ENCODE data around the gene CDC6.

The CDC6 gene

GRCh38 chr17:40331743-40332641 lies 44.3 kb downstream of the CDC6 start:
- Histone ChIP-seq H3K4me1 (ENCODE audit: control extremely low read depth in 1 of 4, control insufficient read depth in 4 of 4, insufficient read depth in 4 of 4, low read length in 3 of 4) (peaks cover 35 to 92% (median 77%) of the 10 kb centered on the region in 4 experiments), H3K9me3 (ENCODE audit: control extremely low read depth in 1 of 5, control insufficient read depth in 4 of 5, insufficient read depth in 2 of 5, low read depth in 1 of 5, low read length in 4 of 5) (no peaks in the 10 kb centered on the region), H3K4me3 (ENCODE audit: control insufficient read depth in 1 of 7, extremely low read depth in 1 of 7, insufficient read depth in 4 of 7, low read depth in 2 of 7, low read length in 6 of 7) (peak overlapping the region in 3 of 7 experiments; percentile 19 to 39 (median 33)), H3K27me3 (replicated peaks in 2 of 5; ENCODE audit: control insufficient read depth in 4 of 5, insufficient read depth in 5 of 5, low read length in 4 of 5) (no peaks in the 10 kb centered on the region), H3K36me3 (ENCODE audit: control insufficient read depth in 4 of 4, insufficient read depth in 4 of 4, low read length in 3 of 4) (peaks cover 0 to 39% (median 9%) of the 10 kb centered on the region in 4 experiments), H3K27ac (ENCODE audit: insufficient read depth in 1 of 2, low read depth in 1 of 2, low read length in 2 of 2, poor library complexity in 1 of 2, severe bottlenecking in 2 of 2) (no peak overlapping the region)
- peak in 1 of 3 donors; percentile 30 for DNase-seq
- ChIA-PET POLR2A (interaction anchor here (1.1 to 3.7 kb wide), 7 partner anchors 10 to 1455 kb away, joined by 3 to 30 read pairs (median 10); no protein-coding TSS in a partner anchor), CTCF (interaction anchor here (1.0 to 50.4 kb wide), 10 partner anchors 11 to 38 kb away, joined by 3 to 1388 read pairs (median 10); partner anchors contain the start of genes GJD3 and RARA)
- 43% methylated on average over 13 of the region's 22 CpGs for WGBS (ENCODE audit: insufficient coverage)

GRCh38 chr17:40333781-40334448 lies 46.2 kb downstream of the CDC6 start:
- Histone ChIP-seq H3K4me3 (ENCODE audit: control insufficient read depth in 1 of 7, extremely low read depth in 1 of 7, insufficient read depth in 4 of 7, low read depth in 2 of 7, low read length in 6 of 7) (no peak overlapping the region), H3K36me3 (ENCODE audit: control insufficient read depth in 4 of 4, insufficient read depth in 4 of 4, low read length in 3 of 4) (peaks cover 0 to 47% (median 9%) of the 10 kb centered on the region in 4 experiments), H3K27me3 (replicated peaks in 2 of 5; ENCODE audit: control insufficient read depth in 4 of 5, insufficient read depth in 5 of 5, low read length in 4 of 5) (no peaks in the 10 kb centered on the region), H3K4me1 (ENCODE audit: control extremely low read depth in 1 of 4, control insufficient read depth in 4 of 4, insufficient read depth in 4 of 4, low read length in 3 of 4) (peaks cover 28 to 92% (median 77%) of the 10 kb centered on the region in 4 experiments), H3K27ac (ENCODE audit: insufficient read depth in 1 of 2, low read depth in 1 of 2, low read length in 2 of 2, poor library complexity in 1 of 2, severe bottlenecking in 2 of 2) (no peak overlapping the region), H3K9me3 (ENCODE audit: control extremely low read depth in 1 of 5, control insufficient read depth in 4 of 5, insufficient read depth in 2 of 5, low read depth in 1 of 5, low read length in 4 of 5) (no peaks in the 10 kb centered on the region)
- ChIA-PET POLR2A (interaction anchor here (0.7 to 3.7 kb wide), 2 partner anchors 12 to 22 kb away, joined by 3 to 30 read pairs; no protein-coding TSS in a partner anchor), CTCF (interaction anchor here (0.7 to 50.4 kb wide), 6 partner anchors 11 to 30 kb away, joined by 3 to 1388 read pairs (median 4); partner anchors contain the start of gene GJD3)
- 73% methylated on average over 4 of the region's 4 CpGs for WGBS (ENCODE audit: insufficient coverage)
- no peak for DNase-seq

- Histone ChIP-seq H3K27me3 (replicated peaks in 2 of 5; ENCODE audit: control insufficient read depth in 4 of 5, insufficient read depth in 5 of 5, low read length in 4 of 5) (no peaks in the 10 kb centered on the region), H3K4me3 (ENCODE audit: control insufficient read depth in 1 of 7, extremely low read depth in 1 of 7, insufficient read depth in 4 of 7, low read depth in 2 of 7, low read length in 6 of 7) (no peak overlapping the region), H3K9me3 (ENCODE audit: control extremely low read depth in 1 of 5, control insufficient read depth in 4 of 5, insufficient read depth in 2 of 5, low read depth in 1 of 5, low read length in 4 of 5) (no peaks in the 10 kb centered on the region), H3K4me1 (ENCODE audit: control extremely low read depth in 1 of 4, control insufficient read depth in 4 of 4, insufficient read depth in 4 of 4, low read length in 3 of 4) (peaks cover 22 to 92% (median 78%) of the 10 kb centered on the region in 4 experiments), H3K36me3 (ENCODE audit: control insufficient read depth in 4 of 4, insufficient read depth in 4 of 4, low read length in 3 of 4) (peaks cover 0 to 50% (median 12%) of the 10 kb centered on the region in 4 experiments), H3K27ac (ENCODE audit: insufficient read depth in 1 of 2, low read depth in 1 of 2, low read length in 2 of 2, poor library complexity in 1 of 2, severe bottlenecking in 2 of 2) (no peak overlapping the region)
- ChIA-PET CTCF (interaction anchor here (0.7 to 50.4 kb wide), 4 partner anchors 12 to 35 kb away, joined by 3 to 1388 read pairs (median 9); partner anchors contain the start of gene GJD3), POLR2A (interaction anchor here (0.9 kb wide), 1 partner anchor 9 kb away, joined by 3 read pairs; no protein-coding TSS in a partner anchor)
- WGBS (ENCODE audit: insufficient coverage), result 94% methylated on average over 7 of the region's 8 CpGs
- DNase-seq, result no peak
Measured at GRCh38 chr17:40335620-40336019, 47.9 kb downstream of the CDC6 start.

- H3K9me3 ChIP-seq (ENCODE audit: control extremely low read depth in 1 of 5, control insufficient read depth in 4 of 5, insufficient read depth in 2 of 5, low read depth in 1 of 5, low read length in 4 of 5), result no peaks in the 10 kb centered on the region
- CTCF ChIA-PET, result interaction anchor here (1.1 to 50.4 kb wide), 4 partner anchors 13 to 30 kb away, joined by 3 to 1388 read pairs (median 9); partner anchors contain the start of gene GJD3
- no peak for DNase-seq
- H3K36me3 ChIP-seq (ENCODE audit: control insufficient read depth in 4 of 4, insufficient read depth in 4 of 4, low read length in 3 of 4), result peaks cover 0 to 34% (median 3%) of the 10 kb centered on the region in 4 experiments
- H3K4me1 ChIP-seq (ENCODE audit: control extremely low read depth in 1 of 4, control insufficient read depth in 4 of 4, insufficient read depth in 4 of 4, low read length in 3 of 4), result peaks cover 24 to 91% (median 72%) of the 10 kb centered on the region in 4 experiments
- POLR2A ChIA-PET, result no interaction called here
- no peaks in the 10 kb centered on the region for H3K27me3 ChIP-seq (replicated peaks in 2 of 5; ENCODE audit: control insufficient read depth in 4 of 5, insufficient read depth in 5 of 5, low read length in 4 of 5)
- no peak overlapping the region for H3K4me3 ChIP-seq (ENCODE audit: control insufficient read depth in 1 of 7, extremely low read depth in 1 of 7, insufficient read depth in 4 of 7, low read depth in 2 of 7, low read length in 6 of 7)
- 79% methylated on average over 2 of the region's 8 CpGs for WGBS (ENCODE audit: insufficient coverage)
- H3K27ac ChIP-seq (ENCODE audit: insufficient read depth in 1 of 2, low read depth in 1 of 2, low read length in 2 of 2, poor library complexity in 1 of 2, severe bottlenecking in 2 of 2), result no peak overlapping the region
Measured at GRCh38 chr17:40337351-40337750, 49.7 kb downstream of the CDC6 start.

- no peaks in the 10 kb centered on the region for H3K27me3 ChIP-seq (replicated peaks in 2 of 5; ENCODE audit: control insufficient read depth in 4 of 5, insufficient read depth in 5 of 5, low read length in 4 of 5)
- no peak overlapping the region for H3K4me3 ChIP-seq (ENCODE audit: control insufficient read depth in 1 of 7, extremely low read depth in 1 of 7, insufficient read depth in 4 of 7, low read depth in 2 of 7, low read length in 6 of 7)
- peaks cover 0 to 30% (median 3%) of the 10 kb centered on the region in 4 experiments for H3K36me3 ChIP-seq (ENCODE audit: control insufficient read depth in 4 of 4, insufficient read depth in 4 of 4, low read length in 3 of 4)
- no peak for DNase-seq
- H3K27ac ChIP-seq (ENCODE audit: insufficient read depth in 1 of 2, low read depth in 1 of 2, low read length in 2 of 2, poor library complexity in 1 of 2, severe bottlenecking in 2 of 2), result no peak overlapping the region
- peaks cover 28 to 91% (median 73%) of the 10 kb centered on the region in 4 experiments for H3K4me1 ChIP-seq (ENCODE audit: control extremely low read depth in 1 of 4, control insufficient read depth in 4 of 4, insufficient read depth in 4 of 4, low read length in 3 of 4)
- POLR2A ChIA-PET, result interaction anchor here (1.2 to 8.3 kb wide), 2 partner anchors 16 to 30 kb away, joined by 4 to 195 read pairs; partner anchors contain the start of gene RARA
- CTCF ChIA-PET, result interaction anchor here (1.1 to 32.6 kb wide), 3 partner anchors 15 to 25 kb away, joined by 3 to 1388 read pairs (median 90); partner anchors contain the start of genes CDC6 and RARA
- whole genome bisulfite sequencing (ENCODE audit: insufficient coverage), result 20% methylated on average over 1 of the region's 5 CpGs
- no peaks in the 10 kb centered on the region for H3K9me3 ChIP-seq (ENCODE audit: control extremely low read depth in 1 of 5, control insufficient read depth in 4 of 5, insufficient read depth in 2 of 5, low read depth in 1 of 5, low read length in 4 of 5)
Measured at GRCh38 chr17:40338058-40338457, 50.4 kb downstream of the CDC6 start.

GRCh38 chr17:40338941-40339649 lies 51.4 kb downstream of the CDC6 start:
- peak overlapping the region in 3 of 7 experiments; percentile 28 to 50 (median 40) for H3K4me3 ChIP-seq (ENCODE audit: control insufficient read depth in 1 of 7, extremely low read depth in 1 of 7, insufficient read depth in 4 of 7, low read depth in 2 of 7, low read length in 6 of 7)
- CTCF ChIA-PET, result interaction anchor here (0.6 to 32.6 kb wide), 7 partner anchors 10 to 137 kb away, joined by 3 to 1388 read pairs (median 6); partner anchors contain the start of genes CDC6 and RARA
- POLR2A ChIA-PET, result interaction anchor here (0.8 to 8.3 kb wide), 4 partner anchors 9 to 31 kb away, joined by 3 to 195 read pairs (median 4); partner anchors contain the start of gene RARA
- H3K9me3 ChIP-seq (ENCODE audit: control extremely low read depth in 1 of 5, control insufficient read depth in 4 of 5, insufficient read depth in 2 of 5, low read depth in 1 of 5, low read length in 4 of 5), result no peaks in the 10 kb centered on the region
- H3K27me3 ChIP-seq (replicated peaks in 2 of 5; ENCODE audit: control insufficient read depth in 4 of 5, insufficient read depth in 5 of 5, low read length in 4 of 5), result no peaks in the 10 kb centered on the region
- peaks cover 21 to 91% (median 76%) of the 10 kb centered on the region in 4 experiments for H3K4me1 ChIP-seq (ENCODE audit: control extremely low read depth in 1 of 4, control insufficient read depth in 4 of 4, insufficient read depth in 4 of 4, low read length in 3 of 4)
- H3K27ac ChIP-seq (ENCODE audit: insufficient read depth in 1 of 2, low read depth in 1 of 2, low read length in 2 of 2, poor library complexity in 1 of 2, severe bottlenecking in 2 of 2), result peak overlapping the region in 1 of 2 experiments; percentile 70
- WGBS (ENCODE audit: insufficient coverage), result 35% methylated on average over 5 of the region's 13 CpGs
- DNase-seq, result peak in 2 of 3 donors; percentile 83 to 90
- H3K36me3 ChIP-seq (ENCODE audit: control insufficient read depth in 4 of 4, insufficient read depth in 4 of 4, low read length in 3 of 4), result peaks cover 0 to 25% (median 3%) of the 10 kb centered on the region in 4 experiments
